Thoracic aorta (tissue), 2 donors: ENCODE data around the gene FBXO21. TPM values are rescaled to one million over a fixed set of nuclear protein-coding genes. Genes with fewer than 3 reads are reported as not detected.

Experiments
- ATAC-seq: fragments of 150-250 bp; one replicate; pipeline ENCODE4 v1.8.0; 2017; ENCODE audit warnings: low read depth; ENCODE audit not compliant: insufficient number of reproducible peaks, low FRiP score
- DNase-seq: peaks from one replicate; pipeline ENCODE4 v3.0.0-alpha.2; 2020; ENCODE audit warnings: low spot score
- H3K27ac ChIP-seq, 2 donors: fragments of 200-600 bp; sonication (generic); 1 replicate in 1 of 2; 2 replicates in 1 of 2; pipeline ENCODE4 v1.5.1; 2016; ENCODE audit warnings: mild to moderate bottlenecking in 2 of 2, moderate library complexity in 2 of 2
- H3K27me3 ChIP-seq: fragments of 200-600 bp; sonication (generic); replicated peaks from 2 replicates; pipeline ENCODE4 v1.6.0; 2016; ENCODE audit warnings: mild to moderate bottlenecking; ENCODE audit not compliant: insufficient read depth
- H3K36me3 ChIP-seq: fragments of 200-600 bp; sonication (generic); one replicate; pipeline ENCODE4 v1.5.1; 2016
- H3K4me1 ChIP-seq, 2 donors: fragments of 200-600 bp; sonication (generic); 1 replicate in 1 of 2; 2 replicates in 1 of 2; pipeline versions ENCODE4 v1.5.1 to v1.6.0; 2016; ENCODE audit warnings: low read depth in 2 of 2, mild to moderate bottlenecking in 1 of 2; ENCODE audit not compliant: control insufficient read depth in 1 of 2
- H3K4me3 ChIP-seq: fragments of 200-600 bp; sonication (generic); 2 replicates; pipeline ENCODE4 v1.5.1; 2016; ENCODE audit warnings: mild to moderate bottlenecking
- H3K9me3 ChIP-seq: fragments of 200-600 bp; sonication (generic); 2 replicates; pipeline ENCODE4 v1.5.1; 2016
- CTCF ChIP-seq: fragments of 200-600 bp; sonication (generic); IDR thresholded peaks from one replicate; pipeline ENCODE4 v1.5.1; 2019; ENCODE audit warnings: antibody characterized with exemption
- total RNA-seq, 2 donors: library from RNA; depleted of rRNA; stranded (reverse); fragments of >200 nt; gene quantifications; one replicate each; pipeline versions ENCODE4 v1.1.0 to v1.2.3, GENCODE V29; 2016

Gene FBXO21
- total RNA-seq, 2 donors from 2014 or later: 48.9 to 97.5 TPM

GRCh38 chr12:117102800-117103181 lies 87.5 kb downstream of the FBXO21 start:
- no peak for TF ChIP-seq CTCF
- DNase-seq: no peak
- H3K9me3 ChIP-seq: no peaks in the 10 kb centered on the region
- H3K4me3 ChIP-seq: no peak overlapping the region
- H3K27me3 ChIP-seq: no peaks in the 10 kb centered on the region
- no peak for ATAC-seq
- H3K4me1 ChIP-seq: peaks cover 0 to 15% of the 10 kb centered on the region in 2 donors
- no peaks in the 10 kb centered on the region for H3K36me3 ChIP-seq
- no peak overlapping the region for H3K27ac ChIP-seq

DNA sequence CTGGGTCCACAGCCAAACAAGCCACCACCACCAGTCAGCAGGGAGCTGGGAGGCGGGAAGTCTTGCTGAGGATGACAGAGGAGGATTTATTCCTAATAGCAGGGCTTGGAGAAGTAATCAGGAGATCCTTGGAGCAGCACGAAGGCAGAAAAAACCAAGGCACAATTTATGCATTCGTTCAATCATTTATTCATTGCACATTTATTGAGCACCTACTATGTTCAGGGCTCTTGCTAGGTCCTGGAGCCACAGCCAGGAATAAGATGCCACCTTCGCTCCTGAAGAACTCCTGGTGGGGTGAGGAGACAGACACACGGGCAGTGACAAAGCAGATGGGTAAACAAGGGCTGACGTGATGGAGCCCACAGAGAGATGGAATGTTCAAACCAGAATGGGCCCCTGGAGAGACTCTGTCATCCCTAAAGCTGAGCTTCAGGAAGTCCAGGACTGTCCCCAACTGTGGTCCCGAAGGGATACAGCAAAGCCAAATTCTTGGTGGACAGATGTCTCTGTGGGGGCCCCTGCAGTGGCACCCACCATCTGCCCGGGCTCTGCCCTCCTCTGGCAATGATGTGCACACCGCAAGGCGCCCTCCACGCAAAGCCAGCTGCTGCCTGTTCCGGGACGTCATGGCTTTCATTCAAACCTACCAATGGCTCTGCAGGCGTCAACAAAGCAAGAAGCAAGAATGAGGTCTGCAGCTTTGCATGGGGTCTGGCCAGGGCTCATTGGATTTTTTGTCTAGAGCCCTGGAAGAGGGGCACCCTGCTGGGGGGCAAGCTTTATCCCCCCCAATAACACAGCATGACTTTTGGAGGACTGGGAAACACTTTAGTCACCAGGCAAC lies 88.1 kb downstream of the FBXO21 start:
- DNase-seq: no peak
- no peaks in the 10 kb centered on the region for H3K27me3 ChIP-seq
- ATAC-seq: no peak

DNA sequence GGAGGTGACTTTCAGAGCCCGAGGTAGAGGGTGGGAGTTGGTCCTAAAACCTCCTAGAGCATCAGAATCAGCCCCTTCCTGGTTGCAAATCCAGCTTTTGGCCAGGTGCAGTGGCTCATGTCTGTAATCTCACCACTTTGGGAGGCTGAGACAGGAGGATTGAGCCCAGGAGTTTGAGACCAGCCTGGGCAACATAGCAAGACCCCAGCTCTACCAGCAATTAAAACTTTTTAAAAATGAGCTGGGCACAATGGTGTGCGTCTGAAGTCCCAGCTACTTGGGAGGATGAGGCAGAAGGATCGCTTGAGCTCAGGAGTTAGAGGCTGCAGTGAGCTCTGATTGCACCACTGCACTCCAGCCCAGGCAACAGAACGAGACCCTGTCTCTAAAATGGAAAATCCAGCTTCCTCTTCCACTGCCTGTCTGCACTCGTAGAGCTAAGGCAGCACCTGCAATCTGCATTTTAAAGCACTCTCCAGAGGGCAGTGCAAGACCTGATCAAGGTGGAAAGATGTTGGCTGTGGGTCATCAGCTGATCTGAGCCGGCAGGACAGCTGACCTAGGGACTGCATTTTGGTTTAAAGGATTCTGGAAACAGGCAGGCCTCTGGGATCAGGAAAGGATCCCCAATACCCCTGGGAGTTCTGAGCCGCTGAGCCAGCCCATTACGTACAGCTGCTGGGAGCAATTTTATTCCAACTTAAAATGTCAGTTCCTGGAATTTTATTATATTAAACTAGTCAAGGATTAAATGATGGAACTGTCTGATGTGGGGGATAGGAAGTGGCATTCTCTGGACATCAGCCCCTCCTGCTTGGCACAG lies 89.2 kb downstream of the FBXO21 start:
- H3K36me3 ChIP-seq: no peaks in the 10 kb centered on the region
- H3K27ac ChIP-seq: no peak overlapping the region
- no peaks in the 10 kb centered on the region for H3K9me3 ChIP-seq
- DNase-seq (no peak), ATAC-seq (no peak)
- TF ChIP-seq CTCF: no peak
- peaks cover 0 to 15% of the 10 kb centered on the region in 2 donors for H3K4me1 ChIP-seq
- no peaks in the 10 kb centered on the region for H3K27me3 ChIP-seq
- H3K4me3 ChIP-seq: no peak overlapping the region

More for the DNA sequence above, 88.1 kb downstream of the FBXO21 start:
- Histone ChIP-seq H3K27ac (no peak overlapping the region), H3K4me1 (peaks cover 0 to 15% of the 10 kb centered on the region in 2 donors), H3K4me3 (no peak overlapping the region), H3K9me3 (no peaks in the 10 kb centered on the region), H3K36me3 (no peaks in the 10 kb centered on the region)
- TF ChIP-seq CTCF: no peak

DNA sequence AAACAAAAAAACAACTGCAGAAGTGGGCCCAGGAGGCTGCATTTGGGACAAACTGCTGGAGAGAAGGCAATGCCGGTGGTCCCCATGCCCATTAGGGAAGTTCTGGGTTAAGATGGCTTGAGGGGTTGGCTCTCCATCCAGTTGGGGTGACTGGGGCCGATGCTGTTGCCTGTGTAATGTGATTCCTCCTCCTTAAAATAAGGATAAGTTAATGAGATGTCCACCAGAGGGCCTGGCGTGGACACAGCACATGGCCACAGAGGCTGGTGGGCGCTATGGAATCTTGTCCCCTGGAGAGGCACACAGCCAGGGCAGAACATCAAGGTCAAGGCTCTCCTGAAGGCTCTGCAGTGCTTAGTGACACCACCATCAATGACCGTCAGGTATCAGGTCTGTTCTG lies 90.0 kb downstream of the FBXO21 start:
- no peak overlapping the region for H3K27ac ChIP-seq
- ATAC-seq (no peak), DNase-seq (no peak)
- H3K9me3 ChIP-seq: no peaks in the 10 kb centered on the region
- no peaks in the 10 kb centered on the region for H3K27me3 ChIP-seq
- TF ChIP-seq CTCF: no peak
- H3K4me1 ChIP-seq: peaks cover 0 to 15% of the 10 kb centered on the region in 2 donors
- H3K36me3 ChIP-seq: no peaks in the 10 kb centered on the region
- H3K4me3 ChIP-seq: no peak overlapping the region
